Activated CD8-positive, alpha-beta memory T cell treated with anti-CD3 and anti-CD28 coated beads, Interleukin-2, amount 50 U/mL, for 24 hours (primary cell): Measurements from ENCODE around the gene GPC5.

ENCODE experiments used
- DNase-seq: peaks from one replicate; pipeline ENCODE4 v3.0.0-alpha.2; 2020; ENCODE audit errors: extremely low read depth

Gene GPC5

DNA sequence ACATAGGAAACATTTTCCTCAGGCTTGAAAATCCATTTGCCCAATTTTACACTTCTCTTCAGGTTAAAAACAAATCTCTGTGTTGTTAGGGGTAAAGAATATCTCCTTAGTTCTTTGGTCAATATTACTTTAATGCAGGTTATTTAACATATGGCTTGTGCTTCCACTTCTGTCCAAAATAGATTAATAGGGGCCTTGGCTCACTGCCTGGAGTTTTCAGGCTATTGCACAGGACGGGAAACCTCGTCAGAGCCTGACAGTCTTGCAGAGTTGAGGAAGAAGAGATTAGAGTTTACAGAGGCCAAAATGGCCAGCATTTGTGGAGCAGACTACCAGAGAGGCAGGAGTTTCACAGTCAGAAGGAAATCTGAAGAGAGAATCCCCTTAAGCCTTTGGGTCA lies 964.3 kb downstream of the GPC5 start:
- DNase-seq, result no peak

DNA sequence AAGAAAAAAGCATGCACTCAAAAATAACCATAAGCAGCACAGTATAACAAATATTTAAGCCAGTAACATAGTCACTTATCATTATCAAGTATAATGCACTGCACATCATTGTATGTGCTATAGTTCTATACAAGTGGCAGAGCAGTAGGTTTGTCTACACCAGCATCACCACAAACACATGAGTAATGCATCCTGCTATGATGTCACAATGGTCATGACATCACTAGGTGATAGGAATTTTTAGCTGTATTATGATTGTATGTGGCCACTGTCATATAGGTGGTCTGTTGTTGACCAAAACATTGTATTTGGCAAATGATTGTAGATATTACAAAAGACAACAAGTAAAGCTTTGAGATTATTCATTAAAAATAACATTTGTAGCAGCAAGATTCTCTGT lies 967.5 kb downstream of the GPC5 start:
- DNase-seq, result no peak

DNA sequence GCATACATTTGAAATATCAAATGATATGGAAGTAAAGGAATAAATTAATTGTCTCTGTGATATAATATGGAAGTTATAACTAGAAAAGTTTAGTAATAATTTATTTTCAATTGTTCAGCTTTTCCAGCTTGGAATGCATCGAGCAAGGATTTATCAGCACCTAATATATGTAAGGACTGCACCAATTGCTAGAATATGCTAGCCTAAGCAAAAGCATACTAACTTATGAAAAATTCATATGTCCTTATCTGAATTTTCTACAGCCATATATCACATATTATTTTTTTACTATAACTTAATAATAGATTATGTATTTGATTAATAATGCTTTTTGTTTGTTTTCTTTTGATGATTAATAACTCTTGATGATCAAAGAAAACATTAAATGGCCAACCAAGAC lies 979.0 kb downstream of the GPC5 start:
- DNase-seq, result no peak

DNA sequence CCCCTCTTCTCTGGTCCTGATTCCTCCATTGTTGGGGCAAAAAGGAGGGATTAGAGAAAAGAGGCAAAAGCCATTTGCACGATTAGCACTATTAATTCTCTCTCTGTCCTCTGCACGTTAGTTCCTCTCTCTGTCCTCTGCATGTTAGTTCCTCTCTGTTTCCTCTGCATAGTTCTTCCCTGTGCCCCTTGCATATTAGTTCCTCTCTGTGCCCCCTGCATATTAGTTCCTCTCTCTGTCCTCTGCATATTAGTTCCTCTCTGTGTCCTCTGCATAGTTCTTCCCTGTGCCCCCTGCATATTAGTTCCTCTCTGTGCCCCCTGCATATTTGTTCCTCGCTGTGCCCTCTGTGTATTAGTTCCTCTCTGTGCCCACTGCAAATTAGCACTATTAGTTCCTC lies 981.0 kb downstream of the GPC5 start:
- no peak for DNase-seq

DNA sequence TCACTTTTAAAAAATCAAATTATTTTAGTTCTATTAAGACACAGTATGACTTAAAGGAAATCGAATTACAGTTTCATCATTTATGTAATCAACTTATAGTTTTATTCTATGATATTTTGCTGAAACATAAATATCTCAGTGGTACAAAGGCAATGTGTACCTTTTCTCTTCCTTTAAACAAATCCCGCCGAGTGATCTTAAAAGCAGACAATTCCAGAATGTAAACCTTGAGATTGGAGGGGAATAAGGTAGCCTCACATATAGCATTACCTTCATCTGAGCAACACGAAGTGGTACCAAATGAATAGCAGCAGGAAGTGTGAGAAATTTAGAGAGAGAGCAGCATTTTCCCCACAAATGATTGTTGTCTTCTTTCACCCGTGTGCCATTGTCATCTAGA lies 986.0 kb downstream of the GPC5 start:
- no peak for DNase-seq

DNA sequence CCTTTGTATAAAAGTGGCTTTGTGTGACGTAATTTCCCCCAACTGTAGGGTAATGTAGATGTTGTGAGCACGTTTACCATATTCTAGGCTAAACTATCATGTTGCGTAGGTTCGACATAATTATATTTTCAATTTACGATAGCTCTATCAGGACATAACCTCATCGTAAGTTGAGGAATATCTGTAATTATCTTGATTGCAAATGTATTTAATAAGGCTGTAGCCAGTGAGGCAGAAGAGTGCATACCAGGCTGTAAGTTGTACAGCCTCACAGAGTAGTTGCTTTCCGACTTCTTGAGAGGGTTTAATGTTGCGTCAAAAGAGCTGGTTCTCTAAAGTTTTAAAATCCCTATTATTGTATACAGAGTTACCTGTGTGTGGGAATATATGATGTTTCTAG lies 988.8 kb downstream of the GPC5 start:
- DNase-seq, result no peak

DNA sequence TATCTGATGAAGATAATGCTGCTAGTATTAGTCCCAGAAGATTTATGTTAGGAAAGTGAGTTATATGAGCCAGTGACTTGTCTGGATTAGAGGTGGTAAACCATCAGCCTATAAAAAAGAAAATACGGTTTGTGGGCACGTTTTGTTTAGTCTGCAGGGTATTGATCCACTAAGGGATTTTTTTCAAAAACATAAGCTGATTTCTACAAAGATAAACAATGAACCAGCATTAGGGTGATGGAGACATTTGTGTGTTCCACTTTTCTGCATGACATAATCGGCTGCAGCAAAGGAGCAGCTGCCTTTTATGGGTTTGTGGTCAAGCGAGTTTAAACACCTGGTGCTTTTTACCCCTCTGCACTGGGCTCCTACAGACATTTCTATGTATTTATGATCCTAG lies 991.8 kb downstream of the GPC5 start:
- no peak for DNase-seq

DNA sequence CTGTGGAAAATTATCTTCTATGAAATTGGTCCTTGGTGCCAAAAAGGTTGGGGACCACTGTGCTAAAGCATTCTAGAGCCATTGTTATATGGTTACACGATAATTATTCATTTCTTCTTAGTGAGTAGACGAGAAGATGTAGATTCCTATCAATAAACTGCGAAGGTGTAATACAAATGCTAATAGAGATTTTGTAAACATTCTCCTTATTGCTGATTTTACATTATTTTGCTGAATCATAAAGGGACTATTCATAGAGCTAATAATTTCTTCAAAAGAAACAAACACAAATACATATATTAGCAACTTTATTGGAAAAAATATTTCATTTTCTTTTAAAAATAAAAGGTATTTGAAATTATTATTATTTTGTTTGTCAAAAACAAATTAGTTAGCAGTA lies 1005.2 kb downstream of the GPC5 start:
- no peak for DNase-seq

DNA sequence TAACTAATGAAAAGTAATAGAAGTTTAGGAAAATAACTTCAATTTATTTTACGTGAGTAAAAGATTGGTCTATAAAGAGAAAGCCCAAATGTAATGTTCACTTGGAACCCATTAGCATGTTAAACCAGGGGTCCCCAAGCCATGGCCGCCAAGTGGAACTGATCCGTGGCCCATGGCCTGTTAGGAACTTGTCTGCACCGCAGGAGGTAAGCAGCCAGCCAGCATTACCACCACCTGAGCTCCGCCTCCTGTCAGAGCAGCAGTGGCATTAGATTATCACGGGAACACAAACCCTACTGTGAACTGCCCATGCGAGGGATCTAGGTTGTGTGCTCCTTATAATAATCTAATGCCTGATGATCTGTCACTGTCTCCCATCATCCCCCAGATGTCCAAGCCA lies 1009.4 kb downstream of the GPC5 start:
- DNase-seq, result no peak

DNA sequence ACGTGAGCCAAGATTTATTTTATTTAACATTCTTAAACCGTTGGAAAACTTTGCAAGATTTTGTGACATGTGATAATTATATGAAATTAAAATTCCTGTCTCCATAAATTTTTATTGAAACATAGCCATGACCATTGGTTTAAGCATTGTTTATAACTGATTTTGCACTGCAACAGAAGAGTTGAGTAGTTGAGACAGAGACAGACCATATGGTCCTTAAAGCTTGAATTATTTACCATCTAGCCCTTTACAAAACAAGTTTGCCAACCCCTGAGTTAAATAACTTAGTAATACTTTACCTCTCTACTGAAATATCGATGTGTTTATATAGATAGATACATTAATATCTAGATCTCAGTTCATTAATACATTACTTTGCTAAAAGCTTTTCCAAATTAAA lies 1014.1 kb downstream of the GPC5 start:
- DNase-seq, result no peak

DNA sequence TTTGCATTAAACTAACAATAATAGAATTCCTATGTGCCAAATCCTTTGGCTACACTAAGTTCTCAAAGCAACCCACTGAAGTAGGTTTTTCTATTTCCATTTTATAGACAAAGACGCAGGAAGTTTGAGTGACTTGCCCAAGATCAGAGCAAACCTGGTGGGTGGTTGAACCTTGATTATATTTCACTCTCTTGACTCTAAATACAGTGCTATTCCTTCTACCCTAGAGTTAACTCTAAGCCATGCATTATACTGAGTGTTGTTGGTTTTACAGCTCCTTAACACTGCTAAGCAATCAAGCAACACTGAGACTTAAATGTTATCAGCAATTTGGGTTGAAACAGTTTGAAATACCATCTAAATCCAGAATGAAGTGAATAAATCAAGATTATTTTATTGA lies 1014.6 kb downstream of the GPC5 start:
- no peak for DNase-seq

DNA sequence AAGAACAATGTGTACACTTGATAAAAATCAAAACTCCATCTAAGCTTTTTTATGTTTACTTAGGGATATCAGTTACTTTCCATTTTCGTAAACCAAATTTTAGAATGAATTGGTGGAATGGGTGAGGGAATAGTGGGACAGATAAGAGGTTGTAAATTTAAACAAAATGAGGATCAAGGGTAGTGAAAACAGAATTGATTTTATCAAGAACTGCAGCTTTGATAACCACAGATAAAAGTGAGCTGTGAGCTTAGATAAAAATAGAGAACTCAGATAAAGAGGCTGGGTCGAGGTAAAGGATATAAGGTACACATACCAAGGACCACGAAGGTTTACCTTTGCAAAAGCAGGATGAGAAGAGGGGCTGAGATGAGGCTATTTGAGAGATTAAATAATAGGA lies 1015.0 kb downstream of the GPC5 start:
- DNase-seq, result no peak

DNA sequence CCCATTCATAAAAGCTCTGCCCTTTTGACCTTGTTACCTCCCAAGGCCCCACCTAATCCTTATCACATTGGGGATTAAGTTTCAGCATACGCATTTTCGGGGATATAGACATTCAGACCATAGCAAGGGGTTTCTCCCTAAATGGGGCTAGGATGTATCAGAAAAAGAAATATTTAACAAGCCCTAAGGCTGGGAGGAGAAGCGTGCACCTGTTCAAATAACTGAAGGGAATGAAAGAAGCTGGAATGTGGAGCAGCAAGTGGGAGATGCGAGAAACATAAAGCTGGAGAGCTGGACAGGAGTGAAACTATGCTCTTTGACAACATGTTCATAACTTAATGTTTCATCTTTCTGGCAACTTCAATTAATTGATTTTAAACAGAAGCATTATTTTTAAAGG lies 1016.4 kb downstream of the GPC5 start:
- DNase-seq, result no peak

DNA sequence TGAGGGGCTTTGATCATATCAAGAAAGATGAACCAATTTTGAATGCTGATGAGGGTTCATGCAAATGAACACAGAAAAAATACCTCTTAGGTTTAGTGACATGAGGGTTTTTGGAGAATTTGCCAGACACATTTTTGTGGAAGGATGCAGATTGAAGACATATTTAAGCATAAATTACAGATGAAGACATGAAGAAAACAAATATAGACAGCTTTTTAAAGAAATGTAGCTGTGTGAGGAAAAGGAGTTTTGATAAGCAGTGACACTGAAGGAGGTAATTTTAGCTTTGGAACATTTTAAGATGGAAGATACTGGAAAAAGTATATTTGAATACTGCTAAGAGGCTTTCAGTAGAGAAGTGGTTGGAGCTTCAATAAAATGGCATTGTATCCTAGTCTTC lies 1017.4 kb downstream of the GPC5 start:
- no peak for DNase-seq

DNA sequence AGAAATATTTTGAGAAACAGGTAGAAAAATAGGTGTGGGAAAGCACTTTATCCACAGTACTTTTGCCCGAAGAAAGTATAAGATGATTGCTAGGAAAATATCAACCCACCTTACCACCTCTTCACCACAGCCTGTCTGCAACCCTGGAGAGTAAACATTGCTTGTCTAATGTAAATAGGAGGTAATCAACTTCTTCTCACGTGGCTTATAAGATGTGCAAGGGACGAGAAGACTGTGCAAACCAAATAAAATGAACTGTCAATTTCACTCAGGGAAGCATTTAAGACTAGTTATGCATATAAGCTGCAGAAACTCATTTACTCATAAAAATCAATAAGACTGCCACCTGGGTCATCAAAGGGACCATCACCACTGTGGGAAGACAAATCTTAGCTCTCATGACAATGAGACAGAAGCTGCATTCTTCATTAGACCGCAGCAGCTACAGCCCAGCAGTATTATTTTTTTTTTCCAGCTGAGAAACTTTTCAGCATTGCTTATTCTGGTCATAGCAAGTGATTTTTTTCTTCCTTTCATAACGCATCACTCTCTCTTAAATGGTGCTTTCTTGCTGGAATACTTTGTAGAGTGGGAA lies 1020.5 kb downstream of the GPC5 start:
- no peak for DNase-seq

DNA sequence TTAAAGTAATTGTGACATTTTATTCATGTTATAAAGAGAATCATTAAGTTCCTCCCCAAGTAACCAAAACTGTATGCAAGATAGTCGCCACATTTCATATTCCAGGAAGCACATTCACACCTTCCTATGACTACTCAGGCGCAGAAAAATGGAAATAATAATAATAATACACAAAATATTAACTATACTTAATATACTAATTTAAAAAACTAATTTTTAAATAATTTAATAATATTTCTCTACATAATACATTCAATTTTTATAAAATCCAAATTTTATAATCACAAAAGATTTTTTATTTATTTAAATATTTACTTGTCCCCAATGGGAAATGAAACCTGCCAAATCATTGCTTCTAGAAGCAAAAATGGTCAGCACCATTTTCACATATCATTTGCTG lies 1030.8 kb downstream of the GPC5 start:
- no peak for DNase-seq

DNA sequence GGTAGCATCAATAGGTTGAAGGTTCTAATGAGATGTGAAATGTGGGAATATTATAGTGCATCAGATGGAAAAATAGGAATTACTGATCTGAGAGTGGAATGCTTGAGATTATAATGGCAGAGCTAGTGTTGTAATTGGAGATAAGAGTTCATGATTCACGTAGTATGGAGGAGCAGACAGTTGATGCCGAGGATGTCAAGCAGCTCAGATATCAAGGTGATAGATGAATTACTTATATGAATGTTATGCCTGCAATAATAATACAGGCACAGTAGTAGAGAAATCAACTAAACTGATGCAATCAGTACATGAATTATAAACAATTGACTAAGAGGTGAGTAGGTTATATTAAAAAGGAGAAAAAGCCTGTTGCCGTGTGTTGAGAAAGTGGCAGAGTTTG lies 1035.0 kb downstream of the GPC5 start:
- no peak for DNase-seq

DNA sequence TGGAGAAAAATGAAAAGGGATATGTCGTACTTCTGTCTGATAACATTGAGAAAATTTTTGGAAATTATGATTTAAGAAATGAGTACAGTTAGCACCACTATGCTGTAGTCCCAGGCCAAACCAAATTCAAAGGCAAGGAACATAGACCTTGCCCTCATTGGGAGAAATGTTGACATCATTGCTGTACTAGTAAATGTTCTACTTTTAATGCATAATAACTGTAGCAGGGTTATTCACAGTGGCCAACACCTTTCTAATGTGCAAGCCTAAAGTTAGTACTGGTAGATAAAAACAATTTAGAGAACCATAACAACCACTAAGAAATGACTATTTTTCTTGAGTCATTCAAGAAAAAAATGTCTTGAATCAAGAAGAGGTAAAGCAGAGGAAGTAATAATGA lies 1035.5 kb downstream of the GPC5 start:
- DNase-seq, result no peak

DNA sequence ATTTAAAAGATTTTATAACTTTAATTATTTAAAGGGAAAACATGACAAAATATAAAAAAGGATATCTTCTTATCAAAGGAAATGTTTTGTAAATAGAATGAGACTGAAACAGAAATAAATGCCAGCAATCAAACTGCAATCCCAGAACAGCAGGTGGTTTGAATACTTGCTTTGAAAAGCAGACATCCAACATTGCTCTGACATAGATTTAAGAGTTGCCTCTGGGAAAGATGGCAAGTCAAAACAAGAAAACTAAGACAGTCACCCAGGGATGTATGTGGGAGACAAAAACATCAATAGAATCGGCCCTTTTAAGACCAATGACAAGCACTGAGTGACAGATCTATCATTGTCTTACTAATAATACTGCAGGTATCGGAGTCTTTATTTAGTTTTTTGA lies 1038.5 kb downstream of the GPC5 start:
- no peak for DNase-seq

DNA sequence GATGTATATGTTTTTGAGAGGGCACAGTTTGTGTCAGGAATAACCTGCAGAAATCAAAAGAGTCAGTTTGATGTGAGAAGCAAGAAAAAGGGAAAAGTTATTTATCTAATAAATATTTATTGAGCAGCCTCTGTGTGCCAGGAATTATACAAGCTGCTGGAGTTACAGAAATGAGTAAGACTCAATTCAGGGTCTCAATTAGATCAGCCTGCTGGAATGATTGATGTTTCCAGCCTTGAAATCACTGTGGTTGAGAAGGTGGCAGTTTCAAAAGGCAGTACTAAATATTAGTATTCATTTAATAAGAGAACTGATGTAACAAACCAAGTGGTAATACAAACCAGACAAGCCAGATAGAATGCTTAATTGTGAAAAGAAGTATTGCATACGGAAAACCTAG lies 1045.8 kb downstream of the GPC5 start:
- DNase-seq, result no peak

DNA sequence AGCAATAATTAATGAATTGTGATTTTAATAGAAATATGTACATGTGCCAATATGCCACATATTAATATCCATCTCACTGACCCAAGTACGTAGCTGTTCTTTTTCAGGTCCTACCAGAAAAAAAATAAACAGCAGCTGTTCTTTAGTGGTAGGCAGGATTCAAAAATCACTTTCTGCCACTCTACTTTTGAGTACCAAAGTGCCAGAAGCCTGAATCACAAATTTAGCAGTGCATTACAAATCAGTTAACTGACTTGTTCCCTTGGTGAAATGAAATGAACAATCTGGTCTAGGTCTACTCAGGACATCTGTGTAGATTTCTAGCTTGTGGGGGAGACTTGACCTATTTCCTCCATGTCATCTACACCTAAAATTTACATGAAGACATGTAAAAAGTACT lies 1052.6 kb downstream of the GPC5 start:
- no peak for DNase-seq

DNA sequence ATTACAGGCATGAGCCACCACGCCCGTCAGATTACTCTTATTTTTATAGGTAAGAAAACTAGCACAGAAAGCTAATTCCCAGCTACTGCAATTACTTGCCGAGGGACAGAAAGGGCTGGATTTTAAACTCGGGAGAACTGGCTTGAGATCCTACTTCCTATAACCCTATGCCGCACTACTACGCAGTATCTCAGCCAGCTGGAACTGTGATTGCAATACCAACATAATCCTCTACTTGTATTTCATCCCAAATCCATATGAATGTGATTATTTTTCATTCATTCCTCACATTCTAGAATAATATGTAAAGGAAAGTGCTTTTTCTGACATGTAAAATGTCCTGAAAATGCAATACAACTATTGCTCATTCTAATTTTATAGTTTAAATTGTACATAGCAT lies 1054.4 kb downstream of the GPC5 start:
- no peak for DNase-seq

DNA sequence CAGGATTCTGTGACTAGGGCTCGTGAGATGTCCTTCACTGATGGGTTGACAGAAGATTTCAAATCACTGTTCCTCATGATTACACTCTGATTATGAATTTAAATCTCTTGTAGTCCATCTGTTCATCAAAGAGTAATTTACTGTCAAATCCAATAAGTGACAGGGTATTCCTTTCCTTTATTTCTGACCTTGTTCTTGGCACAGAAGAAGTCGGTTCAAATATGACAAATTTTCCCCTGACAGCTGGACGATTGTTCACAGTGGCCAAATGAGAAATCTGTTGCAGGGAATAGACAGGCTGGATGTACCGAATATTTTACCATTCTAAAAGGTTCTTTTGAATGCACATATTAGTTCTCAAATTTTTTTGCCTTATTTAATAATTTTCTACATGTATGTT lies 1060.9 kb downstream of the GPC5 start:
- no peak for DNase-seq

DNA sequence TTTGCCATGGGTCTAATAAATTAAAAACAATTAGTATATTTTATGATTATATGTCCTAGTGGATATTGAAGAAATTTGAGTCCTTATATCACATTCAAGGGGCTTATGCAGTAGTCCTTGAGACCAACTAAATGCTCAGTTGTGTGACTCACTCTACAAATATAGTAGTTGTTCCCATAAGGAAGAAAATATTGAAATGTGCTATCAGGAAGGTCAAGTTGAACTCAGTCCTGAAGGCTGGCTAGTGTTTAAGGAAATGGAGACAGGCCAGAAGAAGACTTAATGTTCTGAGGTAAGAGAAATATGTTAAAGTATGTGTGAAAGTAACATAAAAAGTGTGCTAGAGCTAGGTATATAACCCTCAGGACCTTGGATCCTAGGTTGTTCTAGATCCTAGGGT lies 1062.1 kb downstream of the GPC5 start:
- DNase-seq, result no peak

DNA sequence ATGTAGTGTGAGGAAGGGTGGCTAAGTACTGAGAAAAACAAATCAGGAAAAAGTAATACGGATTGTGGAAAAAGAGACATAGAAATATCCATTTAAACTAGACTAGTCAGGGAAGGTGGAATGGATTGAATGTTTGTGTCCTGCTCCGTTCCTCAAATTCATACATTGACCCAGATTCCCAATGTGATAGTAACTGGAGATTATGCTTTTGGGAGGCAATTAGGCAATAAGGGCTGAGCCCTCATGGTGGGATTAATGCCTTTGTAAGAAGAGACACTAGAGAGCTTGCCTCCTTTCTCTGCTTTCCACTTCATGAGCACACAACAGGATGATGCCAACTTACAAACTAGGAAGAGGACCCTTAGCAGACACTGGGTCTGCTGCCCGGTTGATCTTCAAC lies 1063.0 kb downstream of the GPC5 start:
- no peak for DNase-seq
